Cerebellar cortex (tissue), 1 donor: ENCODE data around the gene BAD.

Source experiments
- DNase-seq: peaks from one replicate; pipeline ENCODE4 v3.0.0-alpha.2; 2015; ENCODE audit warnings: low spot score

BAD gene

DNA sequence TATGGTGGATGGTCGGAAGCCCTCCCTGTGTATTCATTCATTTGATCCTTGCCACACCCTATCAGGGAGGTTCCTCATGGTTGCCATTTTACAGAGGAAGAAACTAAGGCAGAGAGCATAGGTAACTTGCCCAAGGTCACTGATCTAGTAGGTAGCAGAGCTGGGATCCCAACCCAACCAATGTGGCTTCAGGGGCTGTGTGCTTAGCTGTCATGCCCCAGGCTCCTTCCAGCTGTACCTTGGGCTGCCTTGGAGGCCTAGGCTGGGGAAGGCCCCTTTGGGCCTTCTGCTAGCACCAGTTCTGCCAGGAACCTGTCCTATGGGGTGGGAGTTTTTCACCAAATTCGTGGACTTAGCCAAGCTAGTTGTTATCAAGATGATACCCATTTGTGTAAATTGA lies 8.6 kb downstream of the BAD start:
- no peak for DNase-seq

DNA sequence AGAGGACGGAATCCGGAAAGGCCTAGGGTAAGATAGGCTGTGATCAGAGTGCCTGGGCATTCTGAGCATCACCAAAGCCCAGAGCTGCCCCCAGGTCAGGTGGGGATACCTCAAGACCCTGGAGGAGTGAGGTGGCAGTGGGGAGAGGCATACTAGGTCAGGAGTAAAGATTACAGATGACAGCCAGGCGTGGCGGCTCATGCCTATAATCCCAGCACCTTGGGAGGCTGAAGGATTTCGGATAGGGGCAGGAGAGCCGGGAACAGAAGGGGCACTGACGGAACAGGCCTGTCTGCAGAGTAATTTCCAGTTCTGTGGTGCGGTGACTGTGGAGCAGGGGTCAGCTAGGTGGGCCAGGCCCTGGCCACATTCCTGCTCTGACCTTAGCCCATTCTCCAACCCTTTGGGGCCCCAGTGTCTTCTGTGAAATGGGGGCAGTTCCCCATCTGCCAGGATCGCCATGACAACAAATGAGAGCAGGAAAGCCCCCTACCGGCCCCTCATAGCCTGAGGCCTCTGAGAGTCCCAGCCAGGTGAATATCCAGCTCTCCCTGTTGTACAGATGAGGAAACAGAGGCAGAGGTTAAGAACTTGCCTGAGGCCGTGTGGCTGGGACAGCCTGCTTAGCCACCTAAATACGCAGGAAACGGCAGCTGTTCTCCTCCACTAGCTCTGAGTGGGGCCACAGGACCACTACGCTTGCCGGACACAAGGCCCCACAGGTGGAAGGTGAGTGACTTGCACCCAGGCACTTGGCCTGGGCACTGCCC lies 9.2 kb downstream of the BAD start:
- no peak for DNase-seq

DNA sequence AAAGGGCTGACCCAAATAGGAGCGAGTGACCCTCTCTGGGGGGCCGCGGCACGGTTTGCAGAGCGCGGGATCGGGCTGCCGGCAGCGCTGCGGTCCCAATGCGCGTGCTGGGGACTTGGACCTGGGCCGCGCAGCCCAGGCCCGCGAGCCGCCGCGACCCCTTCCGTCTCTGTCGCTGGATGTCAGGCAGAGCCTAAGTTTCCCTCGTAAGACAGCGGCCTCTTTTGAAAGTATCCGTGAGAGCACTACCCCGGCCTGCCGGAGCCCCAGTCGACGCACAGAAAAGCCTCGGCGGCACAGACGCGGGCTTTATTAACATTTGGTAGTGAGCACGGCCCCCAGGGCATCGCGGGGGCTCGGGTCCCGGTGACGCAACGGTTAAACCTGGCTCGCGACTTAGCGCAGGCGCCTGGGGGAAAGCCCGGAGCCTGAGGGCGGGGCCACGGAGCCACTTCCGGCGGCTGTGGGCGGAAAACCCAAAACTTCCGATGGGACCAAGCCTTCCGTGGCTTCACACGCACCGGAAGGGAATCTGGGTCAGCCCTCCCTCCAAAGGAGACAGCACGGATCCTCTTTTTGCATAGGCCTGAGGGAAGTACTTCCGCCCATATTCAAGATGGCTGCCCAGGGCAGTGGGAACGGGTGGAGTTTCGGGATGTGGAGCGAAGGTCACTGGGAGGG lies 14.8 kb downstream of the BAD start:
- peak; percentile 100 for DNase-seq

DNA sequence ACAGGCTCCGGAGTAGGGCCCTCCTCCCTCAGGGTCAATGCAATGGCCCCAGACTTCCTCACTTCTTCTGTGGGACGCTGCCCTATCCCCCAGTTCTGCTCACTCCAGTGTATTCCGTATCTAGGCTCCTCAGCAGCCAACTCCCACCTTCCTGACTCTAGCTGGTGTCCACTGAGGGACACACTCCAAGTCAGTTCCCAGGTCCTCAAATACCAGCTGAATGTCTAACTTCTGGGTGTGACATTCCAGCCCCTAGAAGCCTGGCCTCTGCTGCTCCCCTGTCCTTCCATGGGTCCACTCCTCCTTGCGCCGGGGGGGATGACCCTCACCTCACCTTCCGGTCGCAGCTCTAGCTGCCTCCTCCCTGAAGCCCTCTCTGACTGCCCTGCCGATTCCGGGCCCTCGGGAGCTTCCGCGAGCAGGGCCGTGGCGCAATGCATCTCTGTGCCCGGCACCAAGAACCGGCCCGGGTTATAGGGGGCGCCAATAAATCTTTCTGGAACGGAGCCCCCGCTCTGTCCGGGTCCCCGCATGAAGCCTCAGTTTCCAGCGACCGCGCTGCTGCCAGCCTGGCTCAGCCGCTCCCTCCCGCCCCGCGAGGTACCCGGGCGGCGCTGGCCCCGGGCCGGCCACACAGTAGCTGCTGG lies 15.4 kb downstream of the BAD start:
- DNase-seq: no peak

GRCh38 chr11:64268025-64268892 lies 16.2 kb downstream of the BAD start:
- peak; percentile 62 for DNase-seq

DNA sequence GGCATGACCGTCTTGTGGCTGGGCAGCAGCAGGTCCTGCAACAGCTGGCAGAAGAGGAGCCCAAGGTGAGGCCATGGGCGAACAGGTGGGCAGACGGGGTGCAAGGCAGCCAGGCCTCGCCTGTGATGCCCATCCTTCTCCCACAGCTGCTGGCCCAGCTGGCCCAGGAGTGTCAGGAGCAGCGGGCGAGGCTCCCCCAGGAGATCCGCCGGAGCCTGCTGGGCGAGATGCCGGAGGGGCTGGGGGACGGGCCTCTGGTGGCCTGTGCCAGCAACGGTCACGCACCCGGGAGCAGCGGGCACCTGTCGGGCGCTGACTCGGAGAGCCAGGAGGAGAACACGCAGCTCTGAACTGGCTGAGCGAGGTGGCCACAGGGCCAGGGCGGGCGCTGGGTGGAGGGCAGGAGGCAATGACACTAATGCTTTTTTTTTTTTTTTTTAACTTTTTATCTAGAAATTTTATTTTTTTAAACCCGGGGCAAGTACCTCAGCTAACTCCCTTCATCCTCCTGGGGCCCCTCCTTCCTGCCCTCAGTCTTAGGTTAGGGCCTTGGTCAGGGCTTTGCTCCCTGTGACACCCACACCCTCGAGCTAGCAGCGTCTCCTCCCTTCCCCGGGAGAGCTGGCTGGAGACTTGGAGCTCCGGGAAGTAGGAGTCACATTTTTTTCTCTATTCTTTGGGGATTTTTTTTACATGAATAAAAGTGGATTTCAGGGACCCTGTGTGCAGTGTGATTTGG lies 17.1 kb downstream of the BAD start:
- no peak for DNase-seq

GRCh38 chr11:64266339-64266738 lies 18.1 kb downstream of the BAD start:
- DNase-seq: no peak

DNA sequence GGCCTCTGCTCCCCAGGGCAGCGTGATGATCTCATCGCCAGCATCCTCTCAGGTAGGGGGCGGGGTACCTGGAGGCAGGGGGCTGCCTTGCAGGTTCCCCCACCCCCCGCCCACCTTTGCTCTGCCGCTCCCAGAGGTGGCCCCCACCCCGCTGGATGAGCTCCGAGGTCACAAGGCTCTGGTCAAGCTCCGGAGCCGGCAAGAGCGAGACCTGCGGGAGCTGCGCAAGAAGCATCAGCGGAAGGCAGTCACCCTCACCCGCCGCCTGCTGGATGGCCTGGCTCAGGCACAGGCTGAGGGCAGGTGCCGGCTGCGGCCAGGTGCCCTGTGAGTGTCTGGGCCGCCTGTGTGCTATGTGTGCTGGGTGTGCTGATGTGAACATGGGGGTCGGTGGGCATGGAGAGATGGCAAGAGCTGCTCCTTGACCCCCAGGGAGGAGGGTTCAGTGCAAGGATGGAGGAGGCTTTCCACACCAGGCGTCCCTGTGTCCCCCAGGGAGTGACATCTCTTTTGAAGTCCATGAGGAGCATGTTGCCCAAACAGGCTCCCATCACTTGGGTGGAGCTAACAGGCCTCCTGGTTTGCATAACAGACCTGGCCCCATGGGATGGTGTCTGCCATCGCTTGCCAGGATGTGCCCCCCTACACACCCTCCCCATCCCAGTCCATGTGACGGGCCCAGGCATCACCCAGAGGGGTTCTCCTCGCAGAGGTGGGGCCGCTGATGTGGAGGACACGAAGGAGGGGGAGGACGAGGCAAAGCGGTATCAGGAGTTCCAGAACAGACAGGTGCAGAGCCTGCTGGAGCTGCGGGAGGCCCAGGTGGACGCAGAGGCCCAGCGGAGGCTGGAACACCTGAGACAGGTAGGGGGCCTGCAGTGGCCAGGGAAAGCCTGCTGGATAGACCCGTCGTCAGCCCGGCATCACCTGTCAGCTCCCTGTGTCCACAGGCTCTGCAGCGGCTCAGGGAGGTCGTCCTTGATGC lies 19.0 kb downstream of the BAD start:
- no peak for DNase-seq

DNA sequence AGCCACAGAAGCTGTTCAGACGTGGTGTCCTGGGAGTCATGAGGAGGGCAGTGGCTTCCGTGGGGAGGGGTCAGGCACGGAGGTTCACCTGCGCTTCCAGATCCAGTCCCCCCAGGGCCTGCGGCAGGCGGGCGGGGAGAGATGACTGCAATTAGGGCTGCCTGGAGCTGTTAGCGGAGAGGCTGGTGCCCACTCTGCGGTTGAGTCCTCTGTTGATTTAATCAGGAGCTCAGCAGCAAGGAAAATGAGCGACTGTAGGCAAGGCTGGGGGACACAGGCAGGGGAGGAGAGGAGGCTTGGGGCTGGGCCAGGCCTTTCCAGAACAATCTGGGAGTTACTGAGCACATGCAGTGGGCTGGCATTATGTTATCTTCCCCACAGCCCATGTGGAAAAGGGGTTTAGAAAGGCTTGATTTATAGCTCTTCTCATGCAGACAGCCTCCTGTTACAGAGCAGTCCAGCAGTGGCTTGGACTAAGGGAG lies 20.1 kb downstream of the BAD start:
- DNase-seq: no peak

DNA sequence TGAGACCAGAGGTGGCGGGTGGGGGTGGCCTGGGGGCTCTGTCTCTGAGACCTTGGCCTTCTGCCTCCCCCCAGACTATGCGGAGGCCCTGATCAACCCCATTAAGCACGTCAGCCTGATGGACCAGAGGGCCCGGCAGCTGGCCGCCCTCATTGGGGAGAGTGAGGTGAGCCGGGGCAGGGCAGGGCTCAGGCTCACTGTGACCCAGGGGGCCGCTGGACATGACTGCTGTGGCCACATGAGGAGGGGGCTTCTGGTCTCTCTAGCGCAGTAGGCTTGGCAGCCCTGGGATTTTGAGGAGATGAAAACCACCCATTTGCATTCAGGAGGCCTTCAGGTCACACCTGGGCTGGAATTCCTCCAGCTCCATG lies 20.5 kb downstream of the BAD start:
- DNase-seq: no peak

- DNase-seq: no peak
Measured at GRCh38 chr11:64263021-64263946, 21.2 kb downstream of the BAD start.

- no peak for DNase-seq
Measured at GRCh38 chr11:64262271-64263002, 22.0 kb downstream of the BAD start.

- DNase-seq: no peak
Measured at GRCh38 chr11:64261556-64262080, 22.8 kb downstream of the BAD start.

DNA sequence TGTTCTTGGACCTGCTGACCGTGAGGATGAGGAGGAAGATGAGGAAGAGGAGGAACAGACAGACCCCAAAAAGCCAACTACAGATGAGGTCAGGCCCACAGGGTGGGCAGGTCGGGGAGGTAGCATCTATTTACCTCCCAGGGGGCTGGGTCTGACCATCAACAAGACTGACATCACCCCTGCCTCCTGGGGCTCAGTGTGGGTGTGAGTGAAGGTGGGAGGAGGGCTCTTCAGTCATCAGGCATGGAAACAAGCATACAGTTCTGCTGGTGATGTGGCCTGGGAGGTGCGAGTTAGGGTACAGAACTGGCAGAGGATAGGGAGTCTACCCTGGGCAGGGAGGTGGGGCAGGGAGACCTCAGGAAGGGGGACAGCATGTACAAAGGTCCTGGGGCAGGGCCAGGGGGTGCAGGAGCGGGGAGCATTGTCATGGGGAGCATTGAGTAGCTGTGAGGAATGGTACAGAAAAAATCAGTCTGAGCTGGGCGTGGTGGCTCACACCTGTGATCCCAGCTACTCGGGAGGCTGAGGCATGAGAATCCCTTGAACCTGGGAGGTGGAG lies 24.2 kb downstream of the BAD start:
- DNase-seq: no peak

DNA sequence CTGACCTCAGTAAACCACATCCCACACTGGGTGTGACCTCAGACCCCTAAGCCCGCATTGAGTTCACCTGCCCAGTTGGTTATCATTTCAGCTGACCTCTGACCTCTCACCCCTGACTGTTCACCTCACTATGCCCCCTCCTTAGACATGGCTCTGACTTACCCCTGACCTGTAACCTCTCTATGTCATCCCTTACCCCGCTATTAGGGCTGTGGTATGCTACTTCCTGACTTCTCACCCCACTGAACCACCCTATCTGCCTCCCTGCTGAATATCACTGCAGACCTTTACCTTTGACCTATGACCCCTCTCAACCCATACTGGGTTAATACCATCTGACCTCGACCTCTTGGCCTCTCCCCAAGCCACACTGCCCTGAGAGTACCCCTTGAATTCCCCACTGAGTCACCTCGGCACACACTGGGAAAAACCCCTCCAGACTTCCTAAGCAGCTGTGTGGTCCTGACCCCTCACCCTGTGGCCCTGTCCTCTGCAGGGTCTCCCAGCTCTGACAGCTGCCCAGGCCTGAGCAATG lies 24.9 kb downstream of the BAD start:
- DNase-seq: no peak

- DNase-seq: no peak
Measured at GRCh38 chr11:64258946-64259532, 25.4 kb downstream of the BAD start.

DNA sequence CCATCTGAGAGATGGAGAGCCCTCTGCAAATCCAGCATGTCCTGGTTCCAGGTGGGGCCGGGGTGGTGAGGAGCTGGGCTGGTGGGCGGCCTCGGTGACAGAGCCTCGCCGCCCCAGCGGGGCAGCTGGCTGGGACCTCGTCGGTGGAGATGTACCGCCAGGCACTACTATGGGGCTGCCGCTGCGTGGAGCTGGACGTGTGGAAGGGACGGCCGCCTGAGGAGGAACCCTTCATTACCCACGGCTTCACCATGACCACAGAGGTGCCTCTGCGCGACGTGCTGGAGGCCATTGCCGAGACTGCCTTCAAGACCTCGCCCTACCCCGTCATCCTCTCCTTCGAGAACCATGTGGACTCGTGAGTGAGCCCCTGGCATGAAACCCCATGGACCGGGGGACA lies 26.1 kb downstream of the BAD start:
- no peak for DNase-seq
